C4-2B (cell line): ENCODE data around the gene PTRHD1.

Source experiments
- H3K27ac ChIP-seq: fragments of 450-650 bp; 2 replicates; pipeline ENCODE4 v1.5.1; 2017
- CTCF ChIP-seq: fragments of 450-650 bp; conservative IDR thresholded peaks from 2 replicates; pipeline ENCODE4 v1.5.1; 2017; ENCODE audit warnings: mild to moderate bottlenecking
- ZFX ChIP-seq: fragments of 450-650 bp; IDR thresholded peaks from 2 replicates; pipeline ENCODE4 v1.6.1; 2017

PTRHD1 gene

GRCh38 chr2:24744356-24744755 is 48.8 kb downstream of the PTRHD1 start:
- no peak for TF ChIP-seq ZFX
- TF ChIP-seq CTCF, result no peak

GRCh38 chr2:24743924-24744323 is 49.3 kb downstream of the PTRHD1 start:
- TF ChIP-seq CTCF, result no peak
- no peak for TF ChIP-seq ZFX
- H3K27ac ChIP-seq, result no peak overlapping the region

More at GRCh38 chr2:24744356-24744755, 48.8 kb downstream of the PTRHD1 start:
- no peak overlapping the region for H3K27ac ChIP-seq

GRCh38 chr2:24742730-24743129 is 50.5 kb downstream of the PTRHD1 start:
- no peak overlapping the region for H3K27ac ChIP-seq

GRCh38 chr2:24740142-24740541 is 53.0 kb downstream of the PTRHD1 start:
- no peak overlapping the region for H3K27ac ChIP-seq
- TF ChIP-seq CTCF, result no peak
- TF ChIP-seq ZFX, result no peak

More at GRCh38 chr2:24742730-24743129, 50.5 kb downstream of the PTRHD1 start:
- TF ChIP-seq CTCF (no peak), ZFX (no peak)
